Stimulated activated CD8-positive, alpha-beta memory T cell treated with anti-CD3 and anti-CD28 coated beads, Interleukin-7, amount 100 ng/mL, for 24 hours (primary cell): ENCODE results near the gene EVA1C.
"Not testable (repeated sequence)": the region's sequence is repeated elsewhere in the genome, so short reads cannot be mapped to it uniquely, and the experiment has no call there.

Source experiments
- DNase-seq: peaks from one replicate; pipeline ENCODE4 v3.0.0-alpha.2; 2020; ENCODE audit warnings: low read depth

The EVA1C gene

GRCh38 chr21:32462564-32462963 lies 50.1 kb downstream of the EVA1C start:
- DNase-seq = not testable (repeated sequence)

DNA sequence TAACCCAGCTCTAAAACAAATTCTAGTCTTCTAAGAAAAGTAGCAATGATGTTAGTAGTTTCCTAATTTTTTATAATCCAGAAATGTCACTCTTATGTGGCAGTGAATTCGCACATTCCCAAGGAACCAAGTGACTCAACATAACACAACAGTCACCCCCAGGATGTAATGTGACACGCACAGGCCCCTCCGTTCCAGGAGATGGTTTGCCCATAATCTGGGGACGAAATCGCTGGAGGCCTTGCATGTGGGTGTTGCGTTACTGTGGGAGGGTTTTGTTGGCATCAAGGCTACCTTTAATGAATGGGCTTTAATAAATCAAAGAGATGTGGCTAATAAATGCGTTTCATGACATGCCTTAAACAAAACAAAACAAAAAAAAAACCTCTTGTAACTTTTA lies 50.9 kb downstream of the EVA1C start:
- DNase-seq = no peak

DNA sequence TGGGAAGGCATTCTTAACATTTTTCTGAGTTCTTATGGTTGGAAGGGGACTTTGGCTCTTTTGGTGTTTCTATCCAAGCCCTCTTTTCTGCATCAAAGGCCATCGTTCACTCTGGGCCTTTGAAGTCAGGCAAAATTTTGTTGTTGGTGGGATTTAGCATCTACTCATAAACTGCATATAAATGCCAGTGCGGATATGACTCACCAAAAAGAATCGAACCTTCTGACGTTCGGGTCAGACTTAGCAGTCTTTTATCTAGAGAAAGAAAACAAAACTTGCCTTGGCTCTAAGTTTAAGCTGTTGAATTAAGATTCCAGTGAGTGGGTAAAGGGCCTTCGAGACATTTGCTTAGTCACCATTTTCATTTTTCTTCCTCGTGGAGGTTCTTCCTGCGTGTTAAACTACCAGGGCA lies 51.4 kb downstream of the EVA1C start:
- DNase-seq = no peak

DNA sequence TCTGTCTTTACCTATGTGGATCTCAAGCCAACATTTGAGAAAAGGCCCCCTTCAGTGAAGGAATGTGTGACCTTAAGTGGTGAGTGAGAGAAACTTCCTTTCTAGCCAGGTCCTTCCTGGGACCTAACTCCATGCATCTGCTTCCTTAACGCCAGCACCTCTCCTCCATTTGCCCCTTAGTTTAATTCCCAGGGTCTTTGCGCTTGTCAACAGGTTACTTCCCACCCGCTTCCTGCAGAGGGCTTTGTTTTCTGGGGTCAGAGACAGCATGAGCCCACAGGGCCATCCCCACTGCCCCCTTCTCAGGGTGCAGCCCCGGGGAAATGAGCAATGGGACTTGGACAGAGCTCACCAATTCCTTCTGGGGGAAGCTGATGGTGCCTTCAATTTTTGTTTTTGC lies 54.8 kb downstream of the EVA1C start:
- DNase-seq = no peak

DNA sequence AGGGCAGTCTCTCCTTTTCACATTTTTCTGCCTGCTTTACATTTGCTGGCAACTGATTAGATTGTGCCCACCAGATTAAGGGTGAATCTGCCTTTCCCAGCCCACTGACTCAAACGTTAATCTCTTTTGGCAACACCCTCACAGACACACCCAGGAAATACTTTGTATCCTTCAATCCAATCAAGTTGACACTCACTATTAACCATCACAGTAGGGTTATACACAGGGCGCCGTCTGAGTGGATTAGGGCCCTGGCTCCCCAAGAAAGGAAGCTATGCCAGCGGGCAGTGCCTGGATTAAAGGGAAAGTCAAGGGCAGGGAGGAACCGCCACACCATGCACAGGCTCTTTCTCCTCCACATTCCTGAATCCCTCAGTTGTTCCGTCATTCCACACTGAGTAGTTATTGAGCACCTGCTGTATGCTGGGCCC lies 56.2 kb downstream of the EVA1C start:
- no peak for DNase-seq

- DNase-seq = no peak
Measured at GRCh38 chr21:32469628-32470027, 57.1 kb downstream of the EVA1C start.

GRCh38 chr21:32470206-32470605 lies 57.7 kb downstream of the EVA1C start:
- no peak for DNase-seq

DNA sequence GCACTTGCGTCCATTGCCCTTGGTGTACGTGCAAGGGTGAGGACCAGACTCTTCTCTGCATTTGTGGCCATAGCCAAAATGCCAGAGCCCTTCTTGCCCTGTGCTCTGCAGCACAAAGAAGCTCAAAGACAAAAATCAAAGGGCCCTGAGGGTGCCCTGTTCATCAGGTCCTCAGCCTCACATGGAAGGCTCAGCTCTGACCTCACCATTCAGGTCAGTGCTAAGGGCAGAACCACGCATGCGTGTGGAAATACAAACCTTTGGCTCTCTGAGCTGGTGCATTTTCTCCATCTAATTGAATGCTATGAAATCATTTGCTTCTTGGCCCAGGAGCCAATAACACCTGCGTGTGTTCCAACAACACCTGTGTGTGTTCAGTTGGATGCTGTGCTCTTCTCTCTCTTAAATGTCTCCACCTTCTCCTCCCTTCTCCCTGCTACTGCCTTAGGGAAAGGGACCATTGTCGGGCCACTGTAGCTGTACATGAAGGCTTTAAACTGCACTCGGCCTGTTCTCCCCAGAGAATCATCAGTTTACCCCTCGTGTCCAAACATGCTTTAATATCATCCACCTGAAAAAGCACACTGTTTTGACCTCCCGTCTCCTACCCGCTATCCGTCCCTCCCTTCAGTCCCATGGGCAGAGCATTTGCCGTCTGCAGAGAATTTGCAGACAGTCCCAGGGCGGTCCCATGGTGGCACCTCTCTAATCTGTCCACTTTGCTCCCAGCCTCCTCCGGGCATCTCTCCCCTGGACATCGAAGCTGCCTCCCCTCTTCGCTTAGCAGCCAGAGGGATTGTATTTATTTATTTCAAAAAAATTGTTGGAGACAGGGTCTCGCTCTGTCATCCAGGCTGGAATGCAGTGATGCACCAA lies 60.6 kb downstream of the EVA1C start:
- DNase-seq = no peak

DNA sequence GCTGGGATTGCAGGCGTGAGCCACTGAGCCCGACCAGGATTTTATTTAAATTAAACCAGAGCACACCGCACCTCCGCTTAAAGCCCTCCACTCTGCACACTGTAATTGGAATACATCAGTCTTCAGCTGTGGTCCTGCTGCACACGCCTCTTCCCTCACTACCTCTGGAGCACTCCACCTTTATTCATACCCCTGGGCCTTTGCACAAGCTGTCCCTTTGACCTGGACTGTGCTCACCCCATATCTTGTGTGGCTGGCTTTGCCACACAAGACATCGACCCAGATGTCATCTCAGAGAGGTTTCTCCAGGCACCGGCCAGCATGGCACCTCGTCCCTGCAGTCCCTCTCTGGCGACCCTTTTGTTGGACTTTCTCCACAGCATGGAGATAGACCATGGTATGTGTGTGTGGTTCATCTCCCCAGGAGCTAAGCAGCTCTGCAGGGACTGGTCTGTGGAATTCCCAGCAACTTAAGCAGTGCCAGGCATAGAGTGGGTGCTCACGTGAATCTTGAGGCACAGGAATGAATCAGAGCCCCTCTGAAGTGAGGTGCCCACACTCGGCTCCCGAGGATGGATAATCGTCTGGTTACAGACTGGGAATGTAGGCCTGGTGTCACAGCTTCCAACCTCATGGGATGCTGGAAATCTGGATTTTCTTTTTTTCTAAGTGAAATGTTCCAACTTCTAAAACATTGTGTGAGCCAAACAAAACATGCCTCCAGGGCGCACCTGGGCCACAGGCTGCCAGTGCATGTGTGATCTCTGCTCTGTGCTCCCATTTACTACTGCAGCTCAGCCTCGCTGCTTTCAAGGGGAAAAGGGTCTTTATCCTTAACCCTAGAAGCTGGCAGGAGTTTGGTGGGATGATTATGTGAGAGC lies 61.9 kb downstream of the EVA1C start:
- DNase-seq = no peak

- no peak for DNase-seq
Measured at GRCh38 chr21:32475162-32475812, 62.8 kb downstream of the EVA1C start.

DNA sequence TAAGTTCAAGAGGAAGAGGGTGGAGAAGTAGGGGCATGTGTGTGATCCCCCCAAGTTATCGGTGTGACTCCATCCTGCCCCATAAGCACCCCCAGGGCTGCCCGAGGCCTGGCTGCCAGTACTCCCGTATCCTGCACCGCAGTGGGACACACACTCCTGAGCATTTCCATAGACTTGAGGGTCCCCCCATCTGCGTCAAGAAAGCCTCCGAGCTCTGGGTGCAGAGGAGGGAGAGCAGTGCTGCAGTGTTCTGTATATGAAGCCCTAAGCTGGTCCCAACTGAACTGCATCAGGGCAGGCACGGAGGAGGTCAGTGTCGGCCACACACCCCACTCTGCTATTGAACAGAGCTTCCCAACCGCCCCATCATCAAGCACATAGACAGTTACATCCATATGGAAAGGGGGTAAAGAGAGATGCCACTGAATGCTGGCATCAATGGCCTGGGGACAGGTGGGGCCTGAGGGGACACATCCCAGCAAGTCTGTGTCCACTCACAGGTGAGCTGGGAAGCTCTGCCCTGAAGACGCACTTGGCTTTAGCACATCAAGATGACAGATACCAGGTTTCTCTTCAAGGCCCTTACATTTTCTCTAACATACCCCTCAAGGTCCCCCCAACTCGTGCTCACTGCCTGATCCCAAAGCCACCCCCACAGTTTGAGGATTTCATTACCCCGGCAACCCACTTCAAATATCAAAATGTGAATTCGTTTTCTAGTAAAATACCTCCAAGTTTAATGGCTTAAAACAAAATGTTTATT lies 64.3 kb downstream of the EVA1C start:
- no peak for DNase-seq

- DNase-seq = no peak
Measured at GRCh38 chr21:32477424-32477745, 64.9 kb downstream of the EVA1C start.

DNA sequence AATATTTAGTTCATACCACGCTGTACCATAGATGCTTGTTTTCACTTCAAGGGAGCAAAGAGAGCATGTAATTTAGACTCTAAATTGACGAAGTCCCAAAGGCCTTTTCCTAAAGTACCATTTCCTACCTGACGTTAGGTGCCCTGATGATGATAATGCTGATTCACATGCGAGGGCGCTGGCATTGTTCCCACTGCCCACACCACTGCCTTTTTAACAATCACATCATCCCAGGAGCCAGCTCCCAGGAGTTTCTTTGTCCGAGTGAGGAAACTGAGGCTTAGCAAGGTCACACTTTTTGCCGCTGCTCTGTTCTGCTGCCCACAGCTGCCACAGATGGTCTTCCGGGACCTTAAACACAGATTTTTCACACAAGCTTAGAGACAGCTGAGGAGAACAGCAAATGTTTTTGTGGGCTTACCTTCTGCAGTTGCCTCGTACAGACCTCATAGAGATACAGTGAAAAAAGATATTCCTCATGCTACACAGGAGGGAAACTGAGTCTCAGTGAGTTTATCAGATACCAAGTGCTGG lies 69.4 kb downstream of the EVA1C start:
- no peak for DNase-seq

GRCh38 chr21:32482565-32483292 lies 70.2 kb downstream of the EVA1C start:
- DNase-seq = no peak

GRCh38 chr21:32483293-32483595 lies 70.7 kb downstream of the EVA1C start:
- DNase-seq = no peak

DNA sequence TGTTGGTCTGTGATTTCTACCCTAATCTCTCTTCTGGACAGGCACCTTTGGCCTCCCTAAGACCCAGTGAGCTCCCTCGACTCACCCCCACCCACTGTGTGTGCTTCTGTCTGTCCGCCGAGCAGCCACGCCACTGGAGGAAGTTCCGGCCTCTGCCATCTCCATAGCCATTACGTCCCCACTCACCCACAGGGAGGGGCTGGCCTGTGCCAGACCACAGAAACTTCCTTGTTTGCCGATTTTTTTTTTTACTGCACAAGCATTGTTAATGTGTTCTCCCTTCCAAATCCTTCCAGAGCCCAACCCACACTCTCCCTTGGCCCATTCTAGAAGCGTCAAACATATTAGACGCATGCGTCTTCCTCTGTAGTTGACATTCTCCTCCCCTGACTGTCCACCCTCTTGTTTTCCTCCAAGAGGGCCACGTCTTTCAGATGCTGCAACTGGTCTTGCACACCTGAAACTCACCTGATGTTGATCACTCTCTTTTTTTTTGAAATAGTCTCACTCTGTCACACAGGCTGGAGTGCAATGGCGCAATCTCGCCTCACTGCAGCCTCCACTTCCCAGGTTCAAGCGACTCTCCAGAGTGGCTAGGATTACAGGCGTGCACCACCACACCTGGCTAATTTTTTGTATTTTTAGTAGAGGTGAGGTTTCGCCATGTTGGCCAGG lies 72.3 kb downstream of the EVA1C start:
- DNase-seq = no peak

GRCh38 chr21:32492376-32492775 lies 79.9 kb downstream of the EVA1C start:
- no peak for DNase-seq

DNA sequence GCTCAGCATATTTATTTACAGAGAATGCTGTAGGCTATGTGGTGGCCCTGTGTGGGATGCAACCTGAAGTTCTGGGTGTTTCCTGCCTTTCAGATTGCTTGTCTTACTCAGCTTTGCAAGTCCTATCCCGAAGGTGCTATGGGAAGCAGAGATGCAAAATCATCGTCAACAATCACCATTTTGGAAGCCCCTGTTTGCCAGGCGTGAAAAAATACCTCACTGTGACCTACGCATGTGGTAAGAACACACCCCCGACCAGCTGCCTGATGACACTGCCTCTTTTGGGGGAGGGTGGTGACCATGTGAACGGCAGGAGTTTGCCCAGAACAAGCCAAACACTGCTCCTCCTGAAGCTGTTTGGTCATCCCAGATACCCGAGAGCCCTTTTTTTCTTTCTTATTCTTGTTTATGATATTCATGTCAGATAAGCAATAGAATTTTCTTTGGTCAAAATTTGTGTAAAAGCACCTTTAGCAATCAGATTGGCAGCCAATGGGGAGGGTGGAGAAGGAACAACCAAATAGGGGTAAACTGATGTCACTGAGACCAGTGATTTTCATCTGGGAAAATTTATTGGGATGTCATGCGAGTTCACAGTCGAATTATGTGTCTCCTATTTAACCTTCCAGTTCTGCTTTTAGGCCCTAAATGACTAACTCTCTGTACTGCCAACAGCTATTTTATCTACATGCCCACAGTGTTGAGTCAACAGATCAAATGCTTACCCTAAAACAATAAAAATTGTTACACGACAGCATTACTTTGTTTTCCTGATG lies 82.6 kb downstream of the EVA1C start:
- DNase-seq = no peak

DNA sequence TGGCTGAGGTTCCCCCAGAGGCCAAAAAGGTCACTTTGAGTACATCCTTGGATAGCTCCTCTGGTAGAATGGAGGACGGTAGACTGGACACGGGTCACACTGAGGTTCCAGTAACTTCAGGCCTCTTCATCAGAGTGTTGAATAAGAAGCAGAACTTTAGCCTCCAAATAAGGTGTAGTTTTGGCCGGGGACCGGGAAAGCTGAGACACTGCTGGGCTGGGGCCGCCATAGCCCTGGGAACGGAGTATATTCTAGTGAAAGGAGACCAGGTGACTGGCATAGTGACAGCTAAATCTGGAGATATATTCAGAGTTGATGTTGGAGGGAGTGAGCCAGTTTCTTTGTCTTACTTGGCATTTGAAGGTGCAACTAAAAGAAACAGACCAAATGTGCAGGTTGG lies 84.1 kb downstream of the EVA1C start:
- no peak for DNase-seq
